Loucy (cell line): ENCODE results near the gene PCLO.

Experiments
- H2AFZ ChIP-seq: fragments of 200-600 bp; sonication (generic); 2 replicates; pipeline ENCODE4 v1.6.0; 2016; ENCODE audit warnings: antibody characterized with exemption, mild to moderate bottlenecking, low read length, moderate library complexity
- H3F3A ChIP-seq: fragments of 200-600 bp; 2 replicates; pipeline ENCODE4 v1.6.0; 2016; ENCODE audit warnings: antibody characterized with exemption, low read depth, mild to moderate bottlenecking
- H3K27me3 ChIP-seq: fragments of 200-600 bp; sonication (generic); 2 replicates; pipeline ENCODE4 v1.6.1; 2014; ENCODE audit warnings: low read length, mild to moderate bottlenecking; ENCODE audit not compliant: insufficient read depth, poor library complexity, severe bottlenecking
- H3K36me3 ChIP-seq: fragments of 200-600 bp; sonication (generic); 2 replicates; pipeline ENCODE4 v1.6.1; 2016; ENCODE audit warnings: low read length; ENCODE audit not compliant: insufficient read depth
- H3K4me1 ChIP-seq: fragments of 200-600 bp; sonication (generic); 2 replicates; pipeline ENCODE4 v1.5.1; 2014; ENCODE audit warnings: low read length, mild to moderate bottlenecking; ENCODE audit not compliant: insufficient read depth, poor library complexity, severe bottlenecking
- H3K4me2 ChIP-seq: fragments of 200-600 bp; sonication (generic); 2 replicates; pipeline ENCODE4 v1.6.0; 2014; ENCODE audit warnings: antibody characterized with exemption, low read length, low read depth, mild to moderate bottlenecking; ENCODE audit not compliant: poor library complexity, severe bottlenecking
- H3K4me3 ChIP-seq: fragments of 200-600 bp; sonication (generic); 2 replicates; pipeline ENCODE4 v1.5.1; 2014; ENCODE audit warnings: low read length, mild to moderate bottlenecking, mixed read lengths; ENCODE audit not compliant: poor library complexity, severe bottlenecking
- H3K79me2 ChIP-seq: fragments of 200-600 bp; sonication (generic); 2 replicates; pipeline ENCODE4 v1.6.1; 2014; ENCODE audit warnings: low read length; ENCODE audit not compliant: insufficient read depth
- H3K9ac ChIP-seq: fragments of 200-600 bp; sonication (generic); 2 replicates; pipeline ENCODE4 v1.6.0; 2014; ENCODE audit warnings: mild to moderate bottlenecking, low read depth, low read length, moderate library complexity; ENCODE audit not compliant: poor library complexity, severe bottlenecking
- H3K9me2 ChIP-seq: fragments of 200-600 bp; sonication (generic); replicated peaks from 2 replicates; pipeline ENCODE4 v1.6.1; 2016; ENCODE audit warnings: low read depth, low read length, mixed read lengths
- H3K9me3 ChIP-seq: fragments of 200-600 bp; sonication (generic); 2 replicates; pipeline ENCODE4 v1.6.1; 2014; ENCODE audit warnings: mild to moderate bottlenecking, antibody characterized with exemption, low read length, low read depth; ENCODE audit not compliant: insufficient read depth
- H4K20me1 ChIP-seq: fragments of 200-600 bp; sonication (generic); 2 replicates; pipeline ENCODE4 v1.6.0; 2014; ENCODE audit warnings: antibody characterized with exemption, low read length, mild to moderate bottlenecking; ENCODE audit not compliant: insufficient read depth, poor library complexity, severe bottlenecking
- EZH2phosphoT487 ChIP-seq: fragments of 200-600 bp; IDR thresholded peaks from 2 replicates; pipeline ENCODE4 v1.6.1; 2018; ENCODE audit warnings: antibody characterized with exemption, mild to moderate bottlenecking, moderate library complexity, borderline replicate concordance
- TF ChIP-seq, protein P1 (sequence below): fragments of 200-600 bp; sonication (generic); conservative IDR thresholded peaks from 2 replicates; pipeline ENCODE4 v1.5.1; 2014; ENCODE audit warnings: mild to moderate bottlenecking, antibody characterized with exemption, low read length

PCLO gene

DNA sequence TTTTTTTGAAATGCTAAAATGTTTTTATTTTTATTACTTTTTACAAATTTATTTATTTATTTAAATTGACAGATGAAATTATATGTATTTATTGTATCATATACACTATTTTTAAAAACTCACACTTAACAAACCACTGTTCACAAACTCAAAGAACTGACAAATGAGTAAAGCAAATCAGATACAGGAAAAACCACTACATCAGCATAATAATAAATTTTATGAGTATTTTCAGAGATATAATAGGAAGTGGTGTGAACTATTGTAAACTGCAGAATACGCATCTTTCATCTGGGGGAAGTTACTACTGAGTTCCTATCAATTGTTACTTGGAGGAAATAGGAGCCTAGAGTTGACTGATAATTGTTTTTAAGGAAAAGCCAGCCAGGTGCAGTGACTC is 150.7 kb downstream of the PCLO start:
- Histone ChIP-seq H3K27me3 (no peaks in the 10 kb centered on the region), H3K36me3 (no peaks in the 10 kb centered on the region), H3K79me2 (no peaks in the 10 kb centered on the region), H3K4me2 (no peak overlapping the region), H3K4me1 (no peaks in the 10 kb centered on the region), H3F3A (no peaks in the 10 kb centered on the region), H4K20me1 (no peaks in the 10 kb centered on the region), H3K4me3 (no peak overlapping the region), H3K9ac (no peak overlapping the region), H2AFZ (no peak overlapping the region), H3K9me3 (no peaks in the 10 kb centered on the region), H3K9me2 (no peaks in the 10 kb centered on the region)
- TF ChIP-seq, protein P1, sequence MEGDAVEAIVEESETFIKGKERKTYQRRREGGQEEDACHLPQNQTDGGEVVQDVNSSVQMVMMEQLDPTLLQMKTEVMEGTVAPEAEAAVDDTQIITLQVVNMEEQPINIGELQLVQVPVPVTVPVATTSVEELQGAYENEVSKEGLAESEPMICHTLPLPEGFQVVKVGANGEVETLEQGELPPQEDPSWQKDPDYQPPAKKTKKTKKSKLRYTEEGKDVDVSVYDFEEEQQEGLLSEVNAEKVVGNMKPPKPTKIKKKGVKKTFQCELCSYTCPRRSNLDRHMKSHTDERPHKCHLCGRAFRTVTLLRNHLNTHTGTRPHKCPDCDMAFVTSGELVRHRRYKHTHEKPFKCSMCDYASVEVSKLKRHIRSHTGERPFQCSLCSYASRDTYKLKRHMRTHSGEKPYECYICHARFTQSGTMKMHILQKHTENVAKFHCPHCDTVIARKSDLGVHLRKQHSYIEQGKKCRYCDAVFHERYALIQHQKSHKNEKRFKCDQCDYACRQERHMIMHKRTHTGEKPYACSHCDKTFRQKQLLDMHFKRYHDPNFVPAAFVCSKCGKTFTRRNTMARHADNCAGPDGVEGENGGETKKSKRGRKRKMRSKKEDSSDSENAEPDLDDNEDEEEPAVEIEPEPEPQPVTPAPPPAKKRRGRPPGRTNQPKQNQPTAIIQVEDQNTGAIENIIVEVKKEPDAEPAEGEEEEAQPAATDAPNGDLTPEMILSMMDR, result no peak
- no peak for TF ChIP-seq EZH2phosphoT487

DNA sequence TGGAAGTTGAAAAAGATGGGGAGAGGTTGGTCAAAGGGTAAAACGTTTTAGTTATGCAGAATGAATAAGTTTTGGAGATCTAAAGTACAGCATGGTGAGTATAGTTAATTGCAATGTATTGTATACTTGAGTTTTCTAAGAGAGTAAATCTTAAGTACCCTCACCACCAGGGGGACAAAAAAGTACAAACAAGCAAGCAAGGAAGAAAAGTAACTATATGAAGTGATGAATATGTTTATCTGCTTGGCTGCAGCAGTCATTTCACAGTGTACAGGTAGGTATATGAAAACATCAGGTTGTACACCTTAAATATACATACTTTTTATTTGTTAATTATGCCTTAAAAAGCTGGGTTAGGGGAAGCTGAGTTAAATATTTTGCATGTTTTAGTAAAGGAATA is 157.3 kb downstream of the PCLO start:
- Histone ChIP-seq H3K4me1 (no peaks in the 10 kb centered on the region), H3K9ac (no peak overlapping the region)
- TF ChIP-seq, protein P1, result peak; percentile 36
- TF ChIP-seq EZH2phosphoT487, result no peak

DNA sequence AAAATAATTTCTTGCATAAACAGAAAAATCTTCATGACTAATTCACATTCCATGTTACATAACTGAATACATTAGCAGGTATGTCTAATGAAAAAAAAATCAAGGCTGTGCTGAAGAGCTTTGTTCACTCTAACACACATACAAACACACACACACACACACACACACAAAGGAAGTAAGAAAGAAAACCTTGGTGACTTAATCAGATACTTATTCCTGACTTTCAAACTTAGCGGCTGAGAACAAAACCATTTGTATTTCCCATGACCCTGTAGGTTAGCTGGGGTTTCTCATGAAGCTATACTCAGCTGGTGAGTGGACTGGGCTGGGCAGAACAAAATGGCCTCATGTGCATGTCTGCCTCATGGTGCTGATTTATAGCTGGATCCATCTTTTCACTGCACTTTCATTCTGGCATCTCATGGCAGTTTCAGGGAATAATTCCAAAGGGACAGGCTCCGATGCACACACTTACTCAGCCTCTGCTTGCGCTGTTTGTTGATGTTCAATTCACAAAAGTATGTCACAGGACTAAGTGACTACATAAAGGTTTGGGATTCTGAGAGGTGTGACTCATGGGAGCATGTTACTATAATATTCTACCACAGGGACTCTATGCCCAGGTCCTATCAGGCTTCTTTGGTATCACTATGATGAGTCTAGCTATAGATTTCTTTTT is 161.2 kb downstream of the PCLO start:
- Histone ChIP-seq H3K36me3 (no peaks in the 10 kb centered on the region), H3K4me2 (no peak overlapping the region), H3K27me3 (no peaks in the 10 kb centered on the region), H4K20me1 (no peaks in the 10 kb centered on the region), H3K79me2 (no peaks in the 10 kb centered on the region), H3K9ac (no peak overlapping the region), H3F3A (no peaks in the 10 kb centered on the region), H2AFZ (no peak overlapping the region), H3K4me1 (no peaks in the 10 kb centered on the region), H3K9me3 (no peaks in the 10 kb centered on the region), H3K9me2 (no peaks in the 10 kb centered on the region; the same call in 1 of the 2 replicates), H3K4me3 (no peak overlapping the region)
- no peak for TF ChIP-seq EZH2phosphoT487
- TF ChIP-seq, protein P1, result no peak

More for the DNA sequence above, 157.3 kb downstream of the PCLO start:
- no peaks in the 10 kb centered on the region for H3K36me3 ChIP-seq
- H3K4me3 ChIP-seq, result no peak overlapping the region
- no peaks in the 10 kb centered on the region for H3F3A ChIP-seq
- H3K4me2 ChIP-seq, result no peak overlapping the region
- no peaks in the 10 kb centered on the region; the same call in 1 of the 2 replicates for H3K9me2 ChIP-seq
- no peaks in the 10 kb centered on the region for H3K27me3 ChIP-seq
- H2AFZ ChIP-seq, result no peak overlapping the region
- no peaks in the 10 kb centered on the region for H4K20me1 ChIP-seq
- H3K9me3 ChIP-seq, result no peaks in the 10 kb centered on the region
- H3K79me2 ChIP-seq, result no peaks in the 10 kb centered on the region
